Measurements from ENCODE around the gene MAFG. TPM values are rescaled to one million over a fixed set of nuclear protein-coding genes. Genes with fewer than 3 reads are reported as not detected.

Gene MAFG
- total RNA-seq, 1 donor from 2014 or later, result 24.1 TPM

DNA sequence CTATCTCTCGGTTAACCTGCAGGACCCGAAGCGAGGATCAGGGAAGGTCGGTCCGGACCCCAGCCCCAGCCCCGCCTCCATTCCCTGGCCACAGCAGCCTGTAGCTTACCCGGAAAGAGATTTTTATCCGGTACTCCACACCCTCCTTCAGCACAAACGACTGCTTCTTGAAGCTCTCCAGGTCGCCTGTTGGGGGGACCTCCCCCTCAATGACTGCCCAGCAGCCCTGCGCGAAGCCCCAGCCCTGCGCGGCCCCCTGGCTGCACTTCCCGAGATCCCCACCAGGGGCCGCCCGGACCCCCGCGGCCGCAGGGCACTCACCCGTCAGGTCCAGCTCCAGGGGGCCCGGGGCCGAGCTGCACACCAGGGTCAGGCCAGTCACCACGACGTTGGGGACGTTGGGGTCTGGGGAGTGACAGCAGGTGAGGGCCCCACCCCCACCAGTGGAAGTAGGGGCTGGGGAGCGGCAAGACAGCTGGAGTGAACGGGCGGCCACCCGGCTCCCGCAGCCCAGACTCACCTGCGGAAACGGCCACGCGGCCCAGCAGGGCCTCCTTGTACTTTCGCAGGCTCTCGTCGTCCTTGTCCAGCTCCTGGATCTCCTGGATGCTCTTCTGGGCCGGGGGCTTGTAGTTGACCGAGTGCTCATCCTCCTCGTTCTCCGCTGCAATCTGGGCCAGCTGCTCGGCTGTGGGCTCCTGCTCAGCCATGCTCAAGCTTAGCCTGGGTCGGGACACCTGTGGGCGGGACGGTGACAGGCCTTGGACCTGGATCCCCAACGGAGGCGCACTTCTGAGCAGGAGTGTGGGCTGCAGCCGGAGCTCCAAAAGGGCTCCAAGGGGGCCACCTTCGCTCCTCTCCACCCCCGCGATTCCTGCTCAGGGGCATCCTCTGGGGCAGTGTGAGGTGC is 58.1 kb downstream of the MAFG start:
- no peak overlapping the region for H3K27ac Mint-ChIP-seq (ENCODE audit: unreplicated experiment)
- peaks cover 27% of the 10 kb centered on the region for H3K4me1 Mint-ChIP-seq
- H3K4me3 Mint-ChIP-seq, result peak overlapping the region; percentile 94
- peaks cover 3% of the 10 kb centered on the region for H3K36me3 Mint-ChIP-seq (ENCODE audit: low read depth)
- peak; percentile 71 for DNase-seq (ENCODE audit: low read depth, low spot score)
- no peaks in the 10 kb centered on the region for H3K9me3 Mint-ChIP-seq
- TF ChIP-seq, protein P1, sequence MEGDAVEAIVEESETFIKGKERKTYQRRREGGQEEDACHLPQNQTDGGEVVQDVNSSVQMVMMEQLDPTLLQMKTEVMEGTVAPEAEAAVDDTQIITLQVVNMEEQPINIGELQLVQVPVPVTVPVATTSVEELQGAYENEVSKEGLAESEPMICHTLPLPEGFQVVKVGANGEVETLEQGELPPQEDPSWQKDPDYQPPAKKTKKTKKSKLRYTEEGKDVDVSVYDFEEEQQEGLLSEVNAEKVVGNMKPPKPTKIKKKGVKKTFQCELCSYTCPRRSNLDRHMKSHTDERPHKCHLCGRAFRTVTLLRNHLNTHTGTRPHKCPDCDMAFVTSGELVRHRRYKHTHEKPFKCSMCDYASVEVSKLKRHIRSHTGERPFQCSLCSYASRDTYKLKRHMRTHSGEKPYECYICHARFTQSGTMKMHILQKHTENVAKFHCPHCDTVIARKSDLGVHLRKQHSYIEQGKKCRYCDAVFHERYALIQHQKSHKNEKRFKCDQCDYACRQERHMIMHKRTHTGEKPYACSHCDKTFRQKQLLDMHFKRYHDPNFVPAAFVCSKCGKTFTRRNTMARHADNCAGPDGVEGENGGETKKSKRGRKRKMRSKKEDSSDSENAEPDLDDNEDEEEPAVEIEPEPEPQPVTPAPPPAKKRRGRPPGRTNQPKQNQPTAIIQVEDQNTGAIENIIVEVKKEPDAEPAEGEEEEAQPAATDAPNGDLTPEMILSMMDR (conservative IDR thresholded peaks at IDR 0.05), result peak; percentile 88
- H3K27me3 Mint-ChIP-seq (ENCODE audit: low read depth), result peaks cover 17% of the 10 kb centered on the region

DNA sequence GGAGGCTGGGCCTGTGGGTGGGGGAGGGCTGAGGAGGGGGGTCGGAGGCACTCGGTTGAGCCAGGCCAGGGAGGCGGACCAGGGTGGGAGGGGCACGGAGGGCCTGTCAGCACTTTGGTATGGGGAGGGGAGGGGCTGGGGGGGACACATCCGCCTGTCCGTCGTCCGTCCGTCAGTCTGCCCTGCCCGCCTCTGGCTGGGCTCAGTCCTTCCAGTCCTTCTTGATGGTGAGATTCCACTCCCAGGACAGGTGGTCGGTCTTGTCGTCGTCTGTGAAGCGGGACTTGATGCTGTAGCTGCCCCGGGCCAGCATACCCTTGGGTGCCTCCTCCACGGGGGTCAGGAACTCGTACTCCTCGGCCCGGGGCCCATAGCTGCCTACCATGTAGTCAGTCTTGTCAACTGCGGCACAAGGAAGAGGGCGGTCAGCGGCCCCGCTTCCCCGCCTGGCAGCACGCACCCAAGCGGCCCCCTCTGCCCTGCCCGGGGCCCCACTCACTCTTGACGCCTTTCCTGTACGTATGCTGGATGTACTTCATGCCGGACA is 58.8 kb downstream of the MAFG start:
- Mint-ChIP-seq H3K36me3 (ENCODE audit: low read depth) (peaks cover 3% of the 10 kb centered on the region), H3K4me1 (peaks cover 27% of the 10 kb centered on the region), H3K4me3 (peak overlapping the region; percentile 94), H3K27me3 (ENCODE audit: low read depth) (peaks cover 17% of the 10 kb centered on the region), H3K9me3 (no peaks in the 10 kb centered on the region), H3K27ac (ENCODE audit: unreplicated experiment) (no peak overlapping the region)
- TF ChIP-seq, protein P1 (conservative IDR thresholded peaks at IDR 0.05), result no peak
- no peak for DNase-seq (ENCODE audit: low read depth, low spot score)

Other genes starting within 250 kb of the MAFG start
- gene ARL16, start 243.9 kb downstream of the MAFG start, total RNA-seq, result 51.0 and 53.7 TPM in 2 replicates
- 103 and 108 TPM in 2 replicates for gene HGS, start 243.7 kb downstream of the MAFG start, total RNA-seq
- gene MRPL12, start 224.4 kb downstream of the MAFG start, total RNA-seq, result 106 TPM in 2 replicates
- gene SLC25A10, start 215.5 kb downstream of the MAFG start, total RNA-seq, result 27.1 and 28.8 TPM in 2 replicates
- not detected in 2 replicates for gene GCGR, start 123.6 kb downstream of the MAFG start, total RNA-seq
- gene MCRIP1, start 94.4 kb downstream of the MAFG start, total RNA-seq, result 189 and 200 TPM in 2 replicates
- not detected in 2 replicates for gene PPP1R27, start 92.7 kb downstream of the MAFG start, total RNA-seq
- gene P4HB, start 67.2 kb downstream of the MAFG start, total RNA-seq, result 364 and 368 TPM in 2 replicates
- 405 and 429 TPM in 2 replicates for gene ARHGDIA, start 56.4 kb downstream of the MAFG start, total RNA-seq
- 216 and 217 TPM in 2 replicates for gene ALYREF, start 36.1 kb downstream of the MAFG start, total RNA-seq
- gene ANAPC11, start 36.0 kb downstream of the MAFG start, total RNA-seq, result 199 and 200 TPM in 2 replicates
- gene NPB, start 25.5 kb downstream of the MAFG start, total RNA-seq, result 0.93 and 1.1 TPM in 2 replicates
- 86.2 and 92.4 TPM in 2 replicates for gene PCYT2, start 16.3 kb downstream of the MAFG start, total RNA-seq
- gene SIRT7, start 9.6 kb downstream of the MAFG start, total RNA-seq, result 25.5 and 26.2 TPM in 2 replicates
- gene PYCR1, start 9.6 kb upstream of the MAFG start, total RNA-seq, result 93.0 and 102 TPM in 2 replicates
- 0.11 TPM in 1 of 2 replicates, not detected in the other for gene MYADML2, start 19.5 kb upstream of the MAFG start, total RNA-seq
- gene NOTUM, start 33.5 kb upstream of the MAFG start, total RNA-seq, result 5.9 and 6.3 TPM in 2 replicates
- gene ASPSCR1, start 49.9 kb upstream of the MAFG start, total RNA-seq, result 50.0 and 51.9 TPM in 2 replicates
- gene CENPX, start 95.1 kb upstream of the MAFG start, total RNA-seq, result 129 and 135 TPM in 2 replicates
- 55.7 and 63.5 TPM in 2 replicates for gene LRRC45, start 95.6 kb upstream of the MAFG start, total RNA-seq
- 73.6 and 75.0 TPM in 2 replicates for gene RAC3, start 103.9 kb upstream of the MAFG start, total RNA-seq
- 198 and 199 TPM in 2 replicates for gene DCXR, start 110.0 kb upstream of the MAFG start, total RNA-seq
- 44.5 and 46.0 TPM in 2 replicates for gene RFNG, start 124.1 kb upstream of the MAFG start, total RNA-seq
- 154 and 156 TPM in 2 replicates for gene GPS1, start 124.2 kb upstream of the MAFG start, total RNA-seq
- gene DUS1L, start 138.1 kb upstream of the MAFG start, total RNA-seq, result 126 and 131 TPM in 2 replicates
- 816 and 839 TPM in 2 replicates for gene FASN, start 170.5 kb upstream of the MAFG start, total RNA-seq